Hindlimb muscle (tissue), 1 donor: Measurements from ENCODE around the gene SAMD4B. TPM values are rescaled to one million over a fixed set of nuclear protein-coding genes. Genes with fewer than 3 reads are reported as not detected.
A peak's percentile ranks its signal among the peaks of the same experiment; 100 is the strongest.
"Not testable (repeated sequence)": the region's sequence is repeated elsewhere in the genome, so short reads cannot be mapped to it uniquely, and the experiment has no call there.

Source experiments
- DNase-seq: peaks from one replicate; pipeline ENCODE4 v3.0.0-alpha.2; 2013
- polyA plus RNA-seq: library from polyadenylated mRNA; unstranded; fragments of 120-200 nt; gene quantifications from one replicate; pipeline ENCODE4 v1.2.1, GENCODE V29; 2013; ENCODE audit not compliant: insufficient read length

Gene SAMD4B
- polyA plus RNA-seq, 1 donor = 92.8 TPM

- DNase-seq = no peak
Observed at GRCh38 chr19:39310558-39311311, 31.5 kb upstream of the SAMD4B start.

- DNase-seq = no peak
Observed at GRCh38 chr19:39314016-39314728, 28.0 kb upstream of the SAMD4B start.

GRCh38 chr19:39315933-39316332 is 26.3 kb upstream of the SAMD4B start:
- no peak for DNase-seq

GRCh38 chr19:39316627-39317321 is 25.4 kb upstream of the SAMD4B start:
- no peak for DNase-seq

- DNase-seq = no peak
Observed at GRCh38 chr19:39317476-39317875, 24.7 kb upstream of the SAMD4B start.

- no peak for DNase-seq
Observed at GRCh38 chr19:39318071-39318470, 24.1 kb upstream of the SAMD4B start.

- DNase-seq = no peak
Observed at GRCh38 chr19:39318690-39319089, 23.5 kb upstream of the SAMD4B start.

- no peak for DNase-seq
Observed at GRCh38 chr19:39319098-39319891, 22.9 kb upstream of the SAMD4B start.

- no peak for DNase-seq
Observed at GRCh38 chr19:39319892-39320248, 22.4 kb upstream of the SAMD4B start.

- DNase-seq = no peak
Observed at GRCh38 chr19:39321117-39321831, 20.9 kb upstream of the SAMD4B start.

- DNase-seq = no peak
Observed at GRCh38 chr19:39321832-39322176, 20.4 kb upstream of the SAMD4B start.

GRCh38 chr19:39324242-39324842 is 17.9 kb upstream of the SAMD4B start:
- DNase-seq = no peak

GRCh38 chr19:39325778-39326665 is 16.2 kb upstream of the SAMD4B start:
- DNase-seq = no peak

- DNase-seq = no peak
Observed at GRCh38 chr19:39327363-39328045, 14.7 kb upstream of the SAMD4B start.

- DNase-seq = peak; percentile 85
Observed at GRCh38 chr19:39328046-39328705, 14.0 kb upstream of the SAMD4B start.

- no peak for DNase-seq
Observed at GRCh38 chr19:39329948-39330347, 12.3 kb upstream of the SAMD4B start.

GRCh38 chr19:39332293-39332692 is 9.9 kb upstream of the SAMD4B start:
- no peak for DNase-seq

- DNase-seq = not testable (repeated sequence)
Observed at GRCh38 chr19:39332738-39333137, 9.5 kb upstream of the SAMD4B start.

GRCh38 chr19:39333507-39333906 is 8.7 kb upstream of the SAMD4B start:
- no peak for DNase-seq
